Bone marrow (tissue), 2 donors: ENCODE data around the gene LAIR1.

Experiments
- DNase-seq, 2 donors: peaks; one replicate each; lab custom pipeline; 2025; lab: John Stamatoyannopoulos, UW

Gene LAIR1

DNA sequence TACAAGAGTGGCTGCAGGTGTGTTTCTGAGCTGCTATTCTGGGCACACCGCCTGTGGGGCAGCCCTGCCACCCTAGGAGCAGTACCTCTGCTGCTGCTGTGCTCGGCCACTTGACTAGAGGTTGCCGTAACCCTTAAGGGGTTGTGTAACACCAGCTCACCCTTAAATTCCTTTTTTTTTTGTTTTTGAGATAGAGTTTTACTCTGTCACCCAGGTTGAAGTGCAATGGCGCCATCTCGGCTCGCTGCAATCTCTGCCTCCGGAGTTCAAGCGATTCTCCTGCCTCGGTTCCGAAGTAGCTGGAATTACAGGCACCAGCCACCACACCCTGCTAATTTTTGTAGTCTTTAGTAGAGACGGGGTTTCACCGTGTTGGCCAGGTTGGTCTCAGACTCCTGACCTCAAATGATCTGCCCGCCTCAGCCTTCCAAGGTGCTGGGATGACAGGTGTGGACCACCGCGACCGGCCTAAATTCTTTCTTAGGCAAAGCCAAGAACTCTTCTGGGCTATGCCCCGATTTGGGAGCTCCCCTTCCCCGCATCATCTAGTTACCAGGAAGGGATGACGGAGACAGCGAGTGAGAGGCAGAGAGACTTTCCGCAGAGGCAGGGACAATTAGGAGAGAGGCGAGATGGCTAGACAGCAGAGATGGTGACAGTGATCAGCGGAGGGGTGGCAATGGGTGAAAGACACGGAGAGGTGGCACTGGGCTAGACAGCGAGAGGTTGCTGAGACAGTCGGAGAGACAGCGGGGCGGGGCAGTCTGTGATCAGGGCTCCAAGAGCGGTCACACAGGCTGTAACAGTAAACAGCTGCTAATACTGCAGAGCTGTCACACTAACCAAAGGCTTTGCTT, 47.4 kb downstream of the LAIR1 start:
- no peak for DNase-seq

DNA sequence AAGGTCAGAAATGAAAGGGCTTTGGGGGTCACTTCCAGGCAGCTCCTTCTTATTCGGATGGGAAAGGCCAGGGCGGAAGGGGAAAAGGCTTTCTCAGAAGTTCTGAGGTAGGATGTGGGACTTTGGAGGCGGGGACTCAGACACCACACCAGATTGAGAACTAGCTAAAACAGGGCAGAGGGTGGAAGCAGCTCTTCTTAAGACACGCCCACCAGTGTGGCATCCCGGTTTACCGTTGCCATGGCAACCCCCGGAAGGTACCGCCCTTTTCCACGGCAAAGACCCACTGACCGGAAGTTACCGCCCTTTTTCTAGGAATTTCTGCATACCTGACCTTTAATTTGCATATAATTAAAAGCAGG, 48.0 kb downstream of the LAIR1 start:
- DNase-seq = no peak

DNA sequence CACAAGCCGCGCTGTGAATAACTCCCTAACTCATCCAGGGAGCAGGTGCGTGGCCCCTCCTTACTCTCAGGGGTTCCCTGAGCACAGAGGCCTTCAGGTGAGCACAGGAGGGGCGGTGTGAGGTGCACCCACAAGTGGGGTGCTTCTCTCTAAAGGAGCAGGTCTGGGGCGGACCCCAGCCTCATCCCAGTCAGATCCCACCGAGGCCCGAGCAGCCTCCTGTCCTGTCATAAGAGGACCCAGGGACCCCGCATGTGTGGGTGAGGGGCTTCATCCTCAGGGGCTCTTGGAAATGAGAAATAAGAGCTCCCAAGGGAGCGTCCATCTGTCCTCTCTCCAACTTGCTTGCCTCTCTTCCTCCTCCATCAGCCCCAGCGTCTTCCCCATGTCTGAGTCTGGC, 48.8 kb downstream of the LAIR1 start:
- no peak for DNase-seq

DNA sequence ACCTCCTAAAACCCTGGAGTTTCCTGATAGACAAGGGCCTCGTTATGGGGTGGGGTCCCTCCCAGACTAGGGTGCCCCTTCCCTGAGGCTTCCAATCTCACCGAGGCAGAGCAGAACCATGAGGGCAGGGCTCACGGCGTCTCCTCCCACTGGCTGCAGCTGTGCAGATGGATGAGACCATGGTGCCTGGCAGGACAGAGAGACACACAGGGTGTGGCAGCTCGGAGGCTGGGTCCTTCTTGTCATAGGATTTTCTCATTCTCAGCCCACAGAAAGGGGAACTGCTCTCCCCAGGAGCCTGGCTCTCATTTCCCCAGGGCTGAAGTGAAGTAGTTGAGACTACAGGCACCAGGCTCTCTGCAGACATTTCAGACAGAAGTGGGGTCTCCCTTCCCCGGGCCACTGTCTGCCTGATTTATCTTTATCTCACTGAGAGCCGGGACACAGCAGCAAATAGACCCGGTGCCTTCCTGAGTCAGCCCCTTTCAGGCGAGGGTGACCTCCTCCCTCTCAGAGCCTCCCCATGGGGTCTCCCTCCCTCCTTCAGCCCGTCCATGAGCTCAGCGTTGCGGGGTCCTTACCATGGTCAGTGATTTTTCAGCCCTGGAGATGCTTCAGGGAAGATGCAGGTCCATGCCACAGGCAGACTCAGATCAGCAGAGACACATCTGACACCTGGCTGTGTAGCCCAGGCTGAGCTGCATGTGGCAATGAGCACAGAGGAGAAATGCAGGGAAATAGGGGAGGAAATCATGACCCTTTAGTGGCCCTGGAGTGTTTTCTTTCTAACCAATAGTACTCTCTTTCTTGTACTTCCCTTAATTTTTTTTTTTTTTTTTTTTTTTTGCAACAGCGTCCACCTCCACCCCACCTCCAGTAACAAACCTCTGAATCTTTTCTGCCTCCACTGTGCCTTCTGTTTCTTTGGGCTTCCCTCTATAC, 52.0 kb downstream of the LAIR1 start, which contains the start of gene LILRA5:
Gene LILRA5 (minus strand): TSS at position 731 of the 942 bp plus-strand sequence. CDS start 147 bp downstream, at position 584.
- DNase-seq = peak; percentile 51 to 60

DNA sequence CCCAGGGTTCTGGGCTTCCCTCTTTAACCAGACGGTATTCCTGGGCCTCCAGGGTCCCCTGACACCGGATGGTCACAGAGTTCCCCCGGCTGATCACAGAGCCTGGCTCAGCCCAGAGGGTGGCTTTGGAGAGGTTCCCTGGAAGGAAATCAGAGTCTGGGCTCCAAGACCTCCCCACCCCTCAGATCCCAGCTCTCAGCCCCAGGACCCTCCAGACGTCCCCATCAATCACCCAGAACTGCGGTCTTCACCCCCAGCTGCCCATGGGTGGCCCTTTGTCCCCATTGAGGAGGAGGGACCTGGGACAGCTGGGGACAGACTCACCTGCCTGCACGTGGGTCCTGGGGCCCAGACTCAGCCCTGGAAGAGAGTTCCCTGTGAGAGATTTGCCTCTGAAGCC, 52.7 kb downstream of the LAIR1 start:
- DNase-seq = no peak

DNA sequence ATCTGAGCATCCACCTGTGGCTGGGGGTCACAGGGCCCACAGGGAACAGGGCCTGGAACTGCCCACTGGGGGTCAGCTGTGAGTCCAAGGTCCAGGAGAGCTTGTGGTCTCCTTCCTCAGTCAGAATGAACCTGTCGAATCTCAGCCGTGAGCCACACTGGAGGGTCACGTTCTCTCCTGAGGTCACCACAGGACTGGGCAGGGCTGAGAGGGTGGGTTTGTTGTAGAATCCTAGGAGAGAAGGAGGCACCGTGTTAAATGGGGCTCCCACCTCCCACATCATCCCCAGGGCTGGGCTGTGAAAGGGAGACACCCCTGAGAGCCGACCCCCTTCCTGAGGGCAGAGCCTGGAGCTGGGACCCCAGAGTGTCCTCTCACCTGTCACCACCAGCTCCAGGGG, 53.2 kb downstream of the LAIR1 start:
- no peak for DNase-seq

DNA sequence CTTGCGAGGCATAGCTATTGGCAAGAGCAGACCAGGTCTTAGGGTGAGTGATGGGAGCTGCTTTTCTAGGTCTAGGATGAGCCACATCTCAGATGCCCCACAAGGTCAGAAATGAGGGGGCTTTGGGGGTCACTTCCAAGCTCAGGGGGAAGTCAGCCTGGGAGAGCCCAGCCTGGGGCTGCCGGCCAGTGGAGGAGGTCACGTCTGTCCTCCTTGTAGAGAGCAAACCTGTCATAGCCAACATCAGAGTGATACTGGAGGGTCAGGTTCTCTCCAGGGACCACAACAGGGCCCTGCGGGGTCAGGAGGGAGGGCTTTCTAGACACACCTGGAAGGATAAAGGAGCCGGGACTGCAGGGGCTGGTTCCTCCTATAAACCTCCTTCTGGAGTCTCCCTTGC, 54.2 kb downstream of the LAIR1 start:
- no peak for DNase-seq

DNA sequence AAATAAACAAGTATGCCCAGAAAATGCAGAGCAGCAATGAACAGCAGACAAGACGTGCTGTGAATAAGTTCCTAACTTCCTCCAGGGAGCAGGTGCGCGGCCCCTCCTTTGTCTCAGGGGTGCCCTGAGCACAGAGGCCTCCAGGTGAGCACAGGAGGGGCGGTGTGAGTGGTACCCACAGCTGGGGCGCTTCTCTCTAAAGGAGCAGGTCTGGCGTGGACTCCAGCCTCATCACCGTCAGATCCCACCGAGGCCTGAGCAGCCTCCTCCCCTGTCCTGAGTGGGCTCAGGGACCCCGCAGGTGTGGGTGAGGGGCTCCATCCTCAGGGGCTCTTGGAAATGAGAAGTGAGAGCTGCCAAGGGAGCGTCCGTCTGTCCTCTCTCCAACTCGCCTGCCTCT, 54.9 kb downstream of the LAIR1 start:
- DNase-seq = no peak

DNA sequence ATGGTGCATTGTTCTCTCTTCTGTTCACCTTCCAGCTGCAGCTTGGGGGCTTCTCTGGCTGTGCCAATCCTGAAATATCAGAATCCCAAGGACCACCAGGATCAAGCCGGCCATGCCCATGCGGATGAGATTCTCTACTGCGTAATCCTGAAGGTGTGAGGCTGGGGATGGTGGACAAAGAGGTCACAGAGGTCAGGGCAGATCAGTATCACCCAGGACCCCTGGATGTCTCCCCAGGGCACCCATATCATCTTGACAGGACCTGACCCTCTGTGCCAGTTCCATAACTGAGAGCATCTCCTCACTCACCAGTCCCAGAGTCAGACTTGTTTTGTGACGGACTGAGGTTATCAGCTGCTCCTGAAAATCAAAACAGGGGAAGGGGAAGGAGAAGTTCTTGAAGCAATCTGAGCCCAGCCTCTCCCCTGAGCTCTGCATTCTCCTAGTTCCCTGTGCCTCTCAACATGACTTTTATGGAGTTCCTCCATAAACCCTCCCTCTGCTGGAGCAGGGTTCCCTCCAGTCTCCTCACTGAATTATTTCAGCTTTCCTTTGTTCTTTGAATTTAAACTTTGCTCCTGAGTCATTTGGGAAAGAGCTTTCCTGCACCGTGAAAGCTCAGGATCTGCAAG, 57.2 kb downstream of the LAIR1 start:
- no peak for DNase-seq

DNA sequence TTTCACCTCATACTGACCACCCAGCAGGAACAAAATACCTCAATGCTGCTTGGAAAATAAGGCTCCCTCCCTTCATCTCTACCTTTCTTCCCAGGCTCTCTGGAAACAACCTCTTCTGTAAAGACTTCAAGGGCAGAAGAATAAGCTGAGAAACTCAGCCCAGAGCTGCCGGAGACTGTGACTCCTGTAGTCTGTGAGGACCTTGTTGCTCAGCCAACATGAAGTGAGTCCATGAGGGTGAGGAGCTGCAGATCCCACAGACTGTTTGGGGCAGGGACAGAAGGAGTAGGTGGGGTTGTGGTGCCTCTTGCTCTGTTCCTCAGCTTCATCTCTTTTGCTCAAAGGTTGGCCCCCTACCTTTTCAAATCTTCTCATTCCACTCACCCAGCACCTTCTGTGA, 59.6 kb downstream of the LAIR1 start:
- DNase-seq = no peak

DNA sequence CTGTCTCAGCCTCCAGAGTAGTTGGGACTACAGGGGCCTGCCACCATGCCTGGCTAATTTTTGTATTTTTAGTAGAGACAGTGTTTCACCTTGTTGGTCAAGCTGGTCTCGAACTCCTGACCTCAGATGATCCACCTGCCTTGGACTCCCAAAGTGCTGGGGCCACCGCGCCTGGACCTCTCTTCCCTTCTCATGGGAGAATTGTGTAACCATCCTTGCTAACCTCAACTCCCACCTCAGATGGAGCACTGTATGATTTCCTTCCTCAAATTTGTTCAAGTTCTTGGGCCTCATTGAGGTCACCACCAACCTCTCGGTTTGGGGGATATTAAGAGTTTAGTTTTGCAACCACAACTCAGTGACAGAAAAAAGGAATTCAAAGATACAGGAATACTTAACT, 62.5 kb downstream of the LAIR1 start:
- peak in 1 of 2 donors; percentile 58 for DNase-seq
